OCI-M1 (cell line): ENCODE data around the gene KLHL1.
A peak's percentile ranks its signal among the peaks of the same experiment; 100 is the strongest.
"Not testable (repeated sequence)": the region's sequence is repeated elsewhere in the genome, so short reads cannot be mapped to it uniquely, and the experiment has no call there.

Source experiments
- DNase-seq: peaks from one replicate; lab custom pipeline; 2025; lab: John Stamatoyannopoulos, UW

Gene KLHL1

DNA sequence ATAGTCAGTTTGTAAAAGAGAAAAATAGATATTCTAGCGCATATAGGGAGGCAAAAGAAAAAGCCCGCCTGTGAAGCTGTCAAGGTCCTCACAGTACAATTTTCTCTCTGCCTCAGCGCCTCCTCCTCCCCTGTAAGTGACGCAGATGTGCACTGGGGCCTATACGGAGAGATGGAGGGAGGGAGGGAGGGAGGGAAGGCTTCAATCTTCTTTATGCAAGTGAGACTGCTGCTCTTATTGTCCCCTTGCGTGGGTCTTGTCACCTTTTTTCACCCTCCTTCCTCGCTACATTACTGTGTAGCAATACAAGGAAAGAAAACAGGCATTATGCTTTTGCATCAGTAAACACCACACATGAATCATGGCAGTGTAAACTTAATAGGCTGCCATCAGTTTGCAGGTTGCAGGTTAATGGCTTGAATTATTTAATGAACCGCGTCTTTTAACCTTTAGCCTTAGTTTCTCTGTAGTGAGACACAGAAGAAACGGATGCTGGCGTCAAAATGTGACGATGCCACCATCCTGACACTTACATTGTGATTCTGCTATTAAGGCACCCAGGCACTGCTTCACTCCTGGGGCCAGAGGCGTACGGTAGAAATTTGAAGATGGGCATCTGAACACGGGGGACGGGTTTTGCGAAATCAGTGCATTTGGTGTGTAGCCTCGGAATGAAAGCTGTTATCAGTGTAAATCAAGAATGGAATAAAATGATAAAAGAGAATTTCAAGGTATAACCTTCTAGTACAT, at the start of gene KLHL1:
KLHL1 (minus strand) TSS at position 97 of the 750 bp plus-strand sequence. CDS start 753 bp downstream, outside the sequence.
- no peak for DNase-seq

DNA sequence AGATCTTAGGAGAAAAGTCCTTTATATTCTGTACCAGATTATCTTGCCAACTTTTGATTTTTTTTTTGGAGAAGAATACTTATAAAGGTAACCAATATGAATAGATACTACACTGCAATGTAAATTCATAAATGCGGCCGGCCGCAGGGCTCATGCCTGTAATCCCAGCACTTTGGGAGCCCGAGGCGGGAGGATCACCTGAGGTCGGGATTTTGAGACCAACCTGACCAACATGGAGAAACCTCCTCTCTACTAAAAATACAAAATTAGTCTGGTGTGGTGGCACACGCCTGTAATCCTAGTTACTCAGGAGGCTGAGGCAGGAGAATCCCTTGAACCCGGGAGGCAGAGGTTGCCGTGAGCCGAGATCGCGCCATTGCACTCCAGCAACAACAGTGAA, 34.4 kb upstream of the KLHL1 start:
- DNase-seq: not testable (repeated sequence)

GRCh38 chr13:70128098-70128497, 19.8 kb upstream of the KLHL1 start:
- no peak for DNase-seq

DNA sequence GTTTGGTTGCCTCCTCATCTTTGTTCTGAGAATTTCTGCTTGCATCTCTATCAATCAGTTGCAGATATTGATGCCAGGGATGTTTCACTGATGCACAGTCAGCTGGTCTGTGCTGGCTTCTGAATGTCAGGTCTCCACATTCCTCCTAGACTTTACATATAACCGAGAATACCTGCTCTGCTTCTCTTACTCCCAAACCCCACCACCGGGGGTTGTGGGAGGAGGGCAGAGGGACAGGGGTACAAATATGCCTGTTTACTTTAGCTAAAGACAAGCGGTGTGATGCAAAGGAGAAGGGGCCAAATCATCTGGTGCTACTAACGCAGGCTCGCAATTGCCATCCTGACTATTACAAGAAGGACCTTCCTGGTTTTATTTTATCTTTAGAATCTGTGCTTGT, 17.4 kb upstream of the KLHL1 start:
- no peak for DNase-seq

DNA sequence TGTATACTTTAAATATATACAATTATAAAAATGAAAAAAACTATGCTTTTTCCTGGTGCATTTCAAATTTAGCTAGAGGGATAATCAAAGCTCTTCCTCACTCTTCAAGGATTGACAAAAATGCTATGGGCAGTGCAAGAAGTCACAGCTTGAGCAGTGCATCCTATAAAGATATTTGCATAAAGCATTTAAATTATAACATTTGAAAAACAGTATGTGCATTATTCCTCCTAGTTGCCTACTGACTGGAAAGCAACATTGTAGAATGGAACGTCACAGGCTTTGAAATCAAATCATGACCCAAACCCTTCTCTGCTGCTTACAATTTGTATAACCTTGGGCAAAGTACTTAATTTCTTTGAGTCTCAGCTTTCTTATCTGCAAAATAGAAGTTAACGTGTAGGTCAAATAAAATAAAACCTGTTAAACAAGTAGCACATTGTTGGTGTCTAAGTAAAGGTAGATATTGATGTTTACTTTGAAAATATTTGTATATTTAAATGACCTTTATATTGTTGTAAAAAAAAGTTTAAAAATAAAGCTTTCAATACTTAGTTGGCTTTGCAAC, 9.2 kb upstream of the KLHL1 start:
- no peak for DNase-seq

GRCh38 chr13:70107498-70108281, 562 bp downstream of the KLHL1 start, which contains the start of gene ATXN8OS:
TSS of gene ATXN8OS (plus strand) at chr13:70107826.
- no peak for DNase-seq

DNA sequence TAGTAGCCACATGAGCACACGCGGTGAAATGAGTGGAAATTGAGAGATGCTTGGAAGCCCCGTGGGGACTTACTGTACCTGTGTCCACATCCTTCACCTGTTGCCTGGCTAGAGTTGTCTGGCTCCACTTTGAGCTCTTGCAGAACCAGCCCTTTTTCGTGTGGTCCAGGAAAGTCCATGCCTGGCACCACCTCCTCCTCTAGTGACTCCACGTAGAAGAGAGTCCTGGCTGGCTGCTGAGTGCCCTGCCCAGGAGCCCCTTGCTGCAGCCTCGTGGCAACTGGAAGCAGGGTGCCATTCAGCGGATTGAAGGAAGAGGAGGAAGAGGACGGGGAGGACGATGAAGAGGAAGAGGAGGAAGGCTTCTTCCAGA, 1.1 kb downstream of the KLHL1 start:
- DNase-seq: no peak

DNA sequence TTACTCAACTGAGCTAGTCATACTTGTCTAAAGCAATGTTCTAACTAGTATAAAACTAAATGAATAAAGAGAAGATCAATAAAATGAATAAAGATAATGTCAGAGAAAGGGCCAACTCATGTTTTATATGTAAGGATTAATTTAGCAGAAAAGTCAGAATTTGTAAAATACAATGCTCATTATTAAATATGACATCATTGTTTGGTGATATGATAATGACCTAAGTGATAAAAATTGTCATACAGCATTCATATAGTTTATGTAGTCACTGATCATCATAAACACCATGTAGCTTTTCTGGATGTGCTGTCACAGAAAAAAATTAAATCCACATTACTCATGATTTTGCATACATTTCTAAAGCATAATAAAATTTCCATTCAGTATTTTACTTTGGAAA, 3.8 kb downstream of the KLHL1 start:
- DNase-seq: no peak

DNA sequence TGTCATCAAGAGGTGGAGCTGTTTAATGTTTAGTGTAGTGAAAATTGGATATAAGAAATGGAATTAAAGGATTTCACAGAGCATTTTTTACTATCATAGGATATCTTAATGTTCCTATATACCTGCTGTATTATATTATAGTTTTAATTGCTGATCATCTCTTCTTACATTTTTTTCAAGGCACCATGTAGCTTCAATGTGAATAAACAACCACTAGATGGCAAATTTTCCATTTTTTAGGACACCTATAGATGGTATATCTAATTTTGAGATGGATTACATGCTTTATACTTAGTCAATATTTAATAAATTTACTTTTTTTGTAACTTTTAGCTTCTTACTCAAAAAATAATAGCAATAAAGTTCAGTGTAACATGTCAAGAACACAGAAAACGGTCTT, 9.6 kb downstream of the KLHL1 start:
- DNase-seq: peak; percentile 48

DNA sequence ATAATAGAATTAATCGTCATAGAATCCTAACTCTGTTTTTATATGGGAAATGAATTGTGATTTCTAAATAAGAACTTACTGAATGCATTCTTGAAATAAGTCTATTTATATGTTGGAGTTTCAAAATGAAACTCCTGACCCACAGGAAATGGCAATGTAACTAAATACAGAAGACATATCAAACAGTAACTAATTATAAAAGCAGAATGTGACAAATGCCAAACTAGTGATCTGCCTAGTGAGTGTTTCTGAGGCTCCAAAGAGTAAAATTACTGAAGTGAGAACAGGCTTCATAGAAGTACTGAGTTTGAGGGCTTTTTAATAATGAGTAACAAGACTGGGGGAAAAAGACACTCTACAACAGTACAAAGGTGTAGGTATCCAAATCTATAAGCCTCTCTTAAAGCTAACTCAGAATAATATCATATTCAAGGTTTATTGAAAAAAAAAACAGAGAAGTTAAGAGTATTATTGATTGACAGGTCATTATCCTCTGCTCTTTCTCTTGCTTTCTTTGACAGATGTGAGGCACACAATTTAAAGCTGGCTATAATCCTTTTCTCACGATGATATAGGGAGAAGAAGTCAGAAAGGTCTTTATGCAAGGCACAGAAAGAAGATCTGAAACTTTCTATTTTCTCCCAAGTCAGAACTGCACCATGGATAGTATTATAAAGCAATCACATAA, 18.1 kb downstream of the KLHL1 start:
- DNase-seq: no peak

DNA sequence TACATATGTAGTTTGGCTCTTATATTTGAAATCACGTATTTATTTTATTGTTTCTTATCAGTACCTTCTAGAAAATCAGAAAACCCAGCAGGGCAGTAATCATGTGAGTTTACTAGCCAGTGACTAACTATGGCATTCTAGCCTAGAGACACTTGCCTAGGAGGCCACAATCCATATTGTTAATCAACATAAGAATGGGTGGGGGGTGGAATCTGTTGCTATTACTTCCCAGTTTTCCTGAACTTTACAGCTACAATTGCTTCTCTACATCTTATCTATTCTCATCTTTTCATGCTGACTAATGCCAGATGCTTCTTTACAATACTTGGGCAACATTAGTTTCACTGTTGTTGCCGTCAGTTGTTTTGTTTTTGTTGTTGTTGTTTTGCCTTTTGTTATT, 19.3 kb downstream of the KLHL1 start:
- no peak for DNase-seq

GRCh38 chr13:70087247-70087646, 21.0 kb downstream of the KLHL1 start:
- DNase-seq: no peak

- no peak for DNase-seq
Measured at GRCh38 chr13:70080012-70080411, 28.2 kb downstream of the KLHL1 start.

DNA sequence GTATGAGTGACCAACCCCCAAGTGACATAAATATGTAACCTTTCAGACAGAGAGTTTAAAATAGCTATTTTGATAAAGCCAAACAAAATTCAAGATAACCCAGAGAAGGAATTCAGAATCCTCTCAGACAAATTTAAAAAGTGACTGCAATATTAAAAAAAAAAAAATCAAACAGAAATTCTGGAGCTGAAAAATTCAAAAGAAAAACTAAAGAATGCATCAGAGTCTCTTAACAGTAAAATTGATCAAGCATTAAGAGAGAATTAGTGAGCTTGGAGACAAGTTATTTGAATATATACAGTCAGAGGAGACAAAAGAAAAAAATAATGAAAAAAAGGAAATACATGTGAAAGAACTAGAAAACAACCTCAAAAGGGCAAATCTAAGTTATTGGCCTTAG, 53.7 kb downstream of the KLHL1 start:
- no peak for DNase-seq

DNA sequence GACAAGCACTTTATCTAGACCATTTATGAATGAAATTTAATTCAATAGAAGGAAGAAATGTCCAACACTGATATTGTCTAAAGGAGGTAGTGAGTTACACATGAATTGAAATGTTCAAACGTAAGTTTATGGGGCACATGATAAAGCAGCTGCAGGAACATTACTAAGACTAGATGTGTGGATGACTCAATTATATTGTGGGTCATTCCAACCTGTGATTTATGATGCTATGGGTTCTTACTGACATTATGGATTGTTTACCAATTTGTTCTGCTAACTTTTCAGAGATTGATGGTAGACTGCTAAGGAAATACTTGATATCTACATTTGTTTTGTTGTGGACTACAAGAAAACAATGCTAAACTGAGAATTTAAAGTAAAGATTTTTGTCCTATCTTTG, 56.7 kb downstream of the KLHL1 start:
- no peak for DNase-seq

- peak; percentile 47 for DNase-seq
Measured at GRCh38 chr13:70043685-70044084, 64.6 kb downstream of the KLHL1 start.

- no peak for DNase-seq
Measured at GRCh38 chr13:70042193-70042592, 66.1 kb downstream of the KLHL1 start.

DNA sequence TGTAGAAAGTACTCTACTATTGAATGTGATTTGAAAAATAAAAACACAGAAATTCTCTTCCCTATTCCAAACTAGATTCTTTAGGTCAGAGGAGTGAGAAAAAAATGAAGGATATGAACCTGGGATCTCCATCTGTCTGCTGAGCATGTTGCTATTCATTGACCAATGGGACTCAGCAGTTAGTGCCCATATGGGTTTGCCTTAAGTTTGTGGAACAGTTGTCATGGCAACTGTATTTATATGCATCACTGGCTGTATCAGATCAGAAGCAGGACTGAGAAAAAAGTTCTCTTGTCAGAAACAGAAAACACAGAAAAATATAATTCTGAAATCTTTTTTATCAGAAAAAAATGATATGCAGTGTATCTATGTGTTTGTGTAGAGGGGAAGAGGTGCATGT, 74.0 kb downstream of the KLHL1 start:
- DNase-seq: no peak

- no peak for DNase-seq
Measured at GRCh38 chr13:70027551-70027950, 80.7 kb downstream of the KLHL1 start.

DNA sequence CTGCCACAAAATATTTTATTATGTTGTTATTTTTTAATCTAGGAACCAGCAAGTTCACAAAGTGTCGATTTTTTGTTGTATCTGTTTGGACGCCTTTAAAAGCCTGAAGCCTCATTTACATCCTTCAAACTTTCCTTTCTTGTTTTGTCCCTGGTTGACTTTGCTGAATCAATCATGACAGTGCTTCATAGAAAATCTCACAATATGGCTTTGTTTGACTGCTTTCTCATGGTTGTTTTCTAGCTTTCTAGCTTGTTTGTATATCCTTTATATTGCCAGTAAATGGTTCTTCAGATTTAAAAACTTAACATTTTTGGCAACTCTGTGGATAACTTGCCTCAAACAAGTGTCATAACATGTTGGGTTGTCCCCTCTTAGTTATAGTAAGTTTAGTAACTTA, 84.7 kb downstream of the KLHL1 start:
- no peak for DNase-seq

DNA sequence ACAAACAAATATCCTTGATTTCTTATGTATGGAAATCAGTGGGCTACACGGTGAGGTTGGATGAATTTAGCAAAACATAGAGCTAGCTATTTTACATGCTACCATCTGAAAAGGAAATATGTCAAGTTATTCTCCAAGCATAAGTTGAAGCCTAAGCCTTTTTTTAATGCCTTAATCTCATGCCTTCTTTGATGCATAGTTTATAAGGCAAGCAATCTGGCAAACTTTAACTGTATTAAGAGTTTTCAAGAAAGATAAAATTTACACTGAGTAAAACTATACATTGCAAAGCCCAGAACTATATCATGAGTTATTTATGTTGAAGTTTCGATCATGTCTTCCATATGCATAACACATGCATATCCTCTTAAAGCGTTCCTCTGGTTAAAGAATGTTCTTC, 85.6 kb downstream of the KLHL1 start:
- no peak for DNase-seq

- DNase-seq: no peak
Measured at GRCh38 chr13:70016116-70016515, 92.1 kb downstream of the KLHL1 start.

GRCh38 chr13:70014337-70014736, 93.9 kb downstream of the KLHL1 start:
- DNase-seq: no peak
